Lower leg skin (tissue), 3 donors: ENCODE results near the gene HUS1B.

Experiments
- CTCF ChIP-seq, 3 donors: fragments of 450-650 bp; IDR thresholded peaks; one replicate each; pipeline ENCODE4 v1.5.1; 2016; ENCODE audit warnings: antibody characterized with exemption in 3 of 3, mild to moderate bottlenecking in 3 of 3, moderate library complexity in 2 of 3
- POLR2A ChIP-seq, 2 donors: fragments of 450-650 bp; IDR thresholded peaks; one replicate each; pipeline ENCODE4 v1.6.1; 2016 to 2017; ENCODE audit warnings: antibody characterized with exemption in 2 of 2, mild to moderate bottlenecking in 1 of 2, moderate library complexity in 1 of 2

DNA sequence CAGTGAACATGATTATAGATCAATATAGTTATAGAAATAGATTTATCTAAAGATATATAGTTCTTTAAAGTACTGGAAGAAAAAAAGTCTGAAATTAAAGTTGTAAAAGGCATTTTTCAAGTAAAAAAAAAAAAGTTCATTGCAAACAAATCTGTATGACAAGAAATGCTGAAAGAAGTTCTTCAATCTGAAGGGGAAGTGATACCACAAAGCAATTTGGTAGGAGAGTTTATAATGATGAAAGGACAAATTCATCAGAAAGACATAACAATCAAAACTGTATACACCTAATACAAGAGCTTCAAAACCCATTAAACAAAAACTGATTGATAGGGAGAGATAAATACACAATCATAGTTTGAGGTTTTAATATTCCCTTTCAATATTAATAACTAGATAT, 14.1 kb downstream of the HUS1B start:
- TF ChIP-seq POLR2A (IDR thresholded peaks at IDR 0.05) (no peak), CTCF (IDR thresholded peaks at IDR 0.05) (no peak)
